BLaER1 treated with 17β-estradiol and CSF1 and Interleukin-3, amounts not matched to agents 10 nM and 100 nM (cell line): Measurements from ENCODE around the gene NTM.

Experiments
- H3K27ac ChIP-seq, 11 experiments: shearing (Covaris generic); formaldehyde crosslinking; 2 replicates each; pipeline ENCODE4 v1.8.1; 2022
- H3K27me3 ChIP-seq, 11 experiments: shearing (Covaris generic); formaldehyde crosslinking; 2 replicates each; pipeline ENCODE4 v1.8.1; 2022
- H3K36me3 ChIP-seq, 11 experiments: shearing (Covaris generic); formaldehyde crosslinking; 2 replicates each; pipeline ENCODE4 v1.8.1; 2022
- H3K4me1 ChIP-seq, 10 experiments: shearing (Covaris generic); formaldehyde crosslinking; 2 replicates each; pipeline ENCODE4 v1.8.1; 2022
- H3K4me2 ChIP-seq, 11 experiments: shearing (Covaris generic); formaldehyde crosslinking; 2 replicates each; pipeline ENCODE4 v1.8.1; 2022
- H3K4me3 ChIP-seq, 10 experiments: shearing (Covaris generic); formaldehyde crosslinking; 2 replicates each; pipeline ENCODE4 v1.8.1; 2022
- H3K9ac ChIP-seq, 11 experiments: shearing (Covaris generic); formaldehyde crosslinking; 2 replicates each; pipeline ENCODE4 v1.8.1; 2022
- H3K9me3 ChIP-seq, 11 experiments: shearing (Covaris generic); formaldehyde crosslinking; replicated peaks in 1 of 11; 2 replicates each; pipeline ENCODE4 v1.8.1; 2022
- H4K20me1 ChIP-seq, 11 experiments: shearing (Covaris generic); formaldehyde crosslinking; 2 replicates each; pipeline ENCODE4 v1.8.1; 2022
- Cebpa-rat ChIP-seq, 11 experiments: shearing (Covaris generic); IDR thresholded peaks; 2 replicates each; pipeline ENCODE4 v1.8.1; 2022

NTM gene

DNA sequence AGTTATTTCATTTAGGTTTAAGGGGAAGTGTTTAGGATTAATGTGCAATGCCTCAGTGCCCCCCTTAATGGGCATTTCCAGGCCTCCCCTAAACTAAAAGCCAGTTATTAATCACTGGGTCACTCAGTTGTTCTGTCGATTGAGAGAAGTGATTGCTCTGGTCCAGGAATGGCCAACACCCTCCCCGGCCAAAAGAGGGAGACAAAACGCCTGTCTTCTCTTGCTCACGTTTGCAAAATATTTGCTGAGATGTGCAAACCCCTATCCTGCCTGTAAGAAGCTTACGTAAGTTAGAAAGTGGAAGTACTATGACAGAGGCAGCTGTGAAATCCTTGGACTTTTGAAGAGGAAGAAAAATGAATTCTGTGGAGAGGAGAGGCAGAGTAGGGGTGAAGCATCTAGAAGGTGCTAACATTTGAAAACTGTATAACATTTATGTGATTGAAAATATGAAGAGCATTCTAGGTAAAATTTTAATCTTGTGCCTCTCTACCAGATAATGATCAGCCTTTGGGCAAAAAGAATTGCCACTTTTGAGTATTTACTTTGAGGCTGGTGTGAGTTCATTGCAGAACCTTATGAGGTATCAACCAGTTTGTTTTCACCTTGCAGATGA, 37.7 kb downstream of the NTM start:
- Histone ChIP-seq H3K9me3 (no peaks in the 10 kb centered on the region), H3K4me3 (no peak overlapping the region), H3K36me3 (no peaks in the 10 kb centered on the region), H3K4me2 (peak overlapping the region in 3 of 11 experiments; percentile 53 to 73 (median 59); a peak in 6 of 22 replicates), H3K9ac (no peak overlapping the region), H3K27ac (no peak overlapping the region), H3K4me1 (peaks cover 0 to 37% (median 0%) of the 10 kb centered on the region in 10 experiments; a peak in 9 of 20 replicates), H3K27me3 (peaks cover 0 to 36% (median 5%) of the 10 kb centered on the region in 11 experiments; a peak in 9 of 22 replicates), H4K20me1 (no peaks in the 10 kb centered on the region; a peak in 1 of 22 replicates)
- TF ChIP-seq Cebpa-rat (IDR thresholded peaks at IDR 0.05) = peak in 8 of 11 experiments; percentile 20 to 59 (median 44); a peak in 9 of 22 replicates

DNA sequence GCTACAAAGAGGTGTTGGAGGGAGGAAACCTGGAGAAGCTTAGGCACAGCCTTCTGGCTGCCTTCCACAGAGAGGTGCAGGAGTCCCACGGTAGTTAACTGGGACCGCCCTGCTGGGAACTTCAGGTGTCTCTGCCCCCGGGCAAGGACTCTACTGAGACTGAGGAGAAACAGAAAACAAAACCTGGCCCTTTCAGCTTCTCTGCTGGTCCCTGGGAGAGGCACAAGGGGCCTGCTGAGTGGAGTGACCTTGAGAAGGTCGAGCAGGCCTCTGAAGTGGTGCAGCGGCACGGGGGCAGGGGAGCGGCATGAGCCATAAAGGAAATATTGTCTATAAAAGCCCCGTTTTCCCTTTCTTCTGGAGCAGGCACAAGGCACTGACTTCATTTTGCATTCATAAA, 38.9 kb downstream of the NTM start:
- no peak for TF ChIP-seq Cebpa-rat (IDR thresholded peaks at IDR 0.05)
- Histone ChIP-seq H3K4me3 (no peak overlapping the region), H3K27me3 (peaks cover 0 to 25% (median 1%) of the 10 kb centered on the region in 11 experiments; a peak in 8 of 22 replicates), H3K9me3 (no peaks in the 10 kb centered on the region), H3K4me1 (peaks cover 0 to 29% (median 0%) of the 10 kb centered on the region in 10 experiments; a peak in 9 of 20 replicates), H3K36me3 (no peaks in the 10 kb centered on the region), H3K9ac (no peak overlapping the region), H3K27ac (0 out of 22 replicates have a peak overlapping the region, but pooled peaks of 2 of the 11 experiments have one; percentile 10 to 21), H3K4me2 (peak overlapping the region in 1 of 11 experiments; percentile 0; a peak in 1 of 22 replicates), H4K20me1 (no peaks in the 10 kb centered on the region; a peak in 1 of 22 replicates)

DNA sequence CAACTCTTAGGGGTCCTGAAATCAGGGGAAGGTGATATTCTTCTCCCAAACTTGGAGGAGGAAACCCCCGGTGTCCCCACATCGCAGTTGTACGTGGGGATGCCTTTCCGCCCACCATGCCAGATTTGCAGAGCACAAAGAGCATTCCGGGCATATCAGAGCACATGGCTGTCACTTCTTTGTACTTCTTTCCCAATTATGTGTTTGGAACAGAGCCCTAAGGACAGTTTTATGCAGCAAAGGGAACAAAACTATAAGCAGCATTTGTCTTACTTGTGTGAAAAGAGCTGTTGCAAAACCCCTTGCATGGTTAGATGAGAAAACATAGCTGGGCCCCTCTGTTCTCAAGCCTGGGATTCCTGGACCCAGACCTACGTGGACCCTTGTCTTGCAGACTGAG, 41.2 kb downstream of the NTM start:
- H4K20me1 ChIP-seq = no peaks in the 10 kb centered on the region; a peak in 1 of 22 replicates
- no peaks in the 10 kb centered on the region for H3K9me3 ChIP-seq
- H3K27ac ChIP-seq = no peak overlapping the region
- peaks cover 0 to 28% (median 0%) of the 10 kb centered on the region in 10 experiments; a peak in 9 of 20 replicates for H3K4me1 ChIP-seq
- H3K27me3 ChIP-seq = peaks cover 0 to 10% (median 0%) of the 10 kb centered on the region in 11 experiments; a peak in 3 of 22 replicates
- no peak overlapping the region for H3K9ac ChIP-seq
- H3K4me3 ChIP-seq = no peak overlapping the region
- TF ChIP-seq Cebpa-rat (IDR thresholded peaks at IDR 0.05) = no peak
- H3K36me3 ChIP-seq = no peaks in the 10 kb centered on the region
- no peak overlapping the region for H3K4me2 ChIP-seq

DNA sequence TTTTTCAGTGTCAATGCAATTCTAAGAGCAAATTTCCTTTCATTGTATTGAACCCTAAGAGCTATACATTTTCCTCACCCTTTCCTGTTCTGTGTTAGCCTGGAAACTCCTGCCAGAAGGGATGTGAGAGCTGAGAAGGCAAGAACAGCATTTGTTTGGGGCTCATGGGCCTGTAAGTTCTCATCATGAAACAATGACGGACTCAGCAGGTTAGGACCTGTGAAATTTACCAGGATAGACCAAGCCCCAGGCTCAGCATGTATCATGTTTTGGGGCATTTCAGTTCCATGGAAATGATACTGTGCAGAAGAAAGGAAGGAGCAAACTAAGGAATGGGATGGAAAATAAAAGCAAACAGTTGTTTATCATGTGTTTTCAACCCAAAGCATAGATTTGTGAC, 41.6 kb downstream of the NTM start:
- Histone ChIP-seq H3K4me2 (no peak overlapping the region), H3K9me3 (no peaks in the 10 kb centered on the region), H3K27me3 (peaks cover 0 to 9% (median 0%) of the 10 kb centered on the region in 11 experiments; a peak in 3 of 22 replicates), H4K20me1 (no peaks in the 10 kb centered on the region; a peak in 1 of 22 replicates), H3K36me3 (no peaks in the 10 kb centered on the region), H3K4me1 (peaks cover 0 to 26% (median 0%) of the 10 kb centered on the region in 10 experiments; a peak in 9 of 20 replicates), H3K27ac (no peak overlapping the region), H3K4me3 (no peak overlapping the region), H3K9ac (no peak overlapping the region)
- TF ChIP-seq Cebpa-rat (IDR thresholded peaks at IDR 0.05) = no peak

DNA sequence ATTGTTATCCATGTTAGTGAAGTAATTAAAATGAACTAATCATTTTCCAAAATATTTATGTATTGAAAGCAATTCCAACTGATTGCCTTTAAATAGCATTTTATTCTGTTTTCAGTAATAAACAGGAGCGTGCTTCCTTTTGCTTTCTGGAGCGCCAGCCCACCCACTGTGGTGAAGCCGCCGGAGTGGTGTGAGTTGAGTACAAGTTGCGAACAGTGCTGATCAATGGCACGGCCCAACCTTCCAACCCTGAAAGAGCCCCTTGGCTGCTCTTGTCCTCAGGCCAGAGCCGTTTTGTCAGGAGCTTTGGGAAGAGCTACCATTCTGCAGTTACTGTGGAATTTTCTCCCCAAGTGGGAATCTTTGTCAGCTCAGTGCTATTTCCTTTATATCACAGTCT, 42.8 kb downstream of the NTM start:
- H3K36me3 ChIP-seq = no peaks in the 10 kb centered on the region
- peaks cover 0 to 15% (median 0%) of the 10 kb centered on the region in 10 experiments; a peak in 8 of 20 replicates for H3K4me1 ChIP-seq
- H3K9me3 ChIP-seq = no peaks in the 10 kb centered on the region
- no peaks in the 10 kb centered on the region; a peak in 1 of 22 replicates for H4K20me1 ChIP-seq
- no peak overlapping the region for H3K4me3 ChIP-seq
- H3K9ac ChIP-seq = no peak overlapping the region
- no peak overlapping the region for H3K27ac ChIP-seq
- H3K27me3 ChIP-seq = peaks cover 0 to 3% (median 0%) of the 10 kb centered on the region in 11 experiments; a peak in 2 of 22 replicates
- no peak overlapping the region for H3K4me2 ChIP-seq
- no peak for TF ChIP-seq Cebpa-rat (IDR thresholded peaks at IDR 0.05)

DNA sequence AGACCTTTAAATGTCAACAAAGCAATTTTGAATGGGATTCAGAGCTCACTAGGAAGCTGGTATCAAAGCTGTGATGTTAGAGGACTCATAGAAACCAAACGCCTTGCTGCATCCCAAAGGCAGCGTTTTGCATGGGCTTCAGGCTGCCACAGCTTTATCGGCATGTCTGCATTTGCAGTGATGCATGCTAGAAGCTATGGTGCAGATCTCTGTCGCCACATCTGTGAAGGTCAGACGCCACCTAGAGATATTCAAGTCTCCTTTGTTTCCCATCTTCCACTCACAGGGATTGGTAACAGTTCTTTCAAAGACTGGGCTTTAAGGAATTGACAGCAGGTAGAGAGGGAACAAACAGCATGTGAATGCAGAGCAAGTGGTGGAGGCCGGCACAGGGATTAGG, 47.8 kb downstream of the NTM start:
- Histone ChIP-seq H3K27ac (no peak overlapping the region), H4K20me1 (no peaks in the 10 kb centered on the region), H3K36me3 (no peaks in the 10 kb centered on the region), H3K4me1 (no peaks in the 10 kb centered on the region), H3K9ac (no peak overlapping the region), H3K4me3 (no peak overlapping the region), H3K9me3 (no peaks in the 10 kb centered on the region), H3K4me2 (no peak overlapping the region), H3K27me3 (no peaks in the 10 kb centered on the region)
- no peak for TF ChIP-seq Cebpa-rat (IDR thresholded peaks at IDR 0.05)

DNA sequence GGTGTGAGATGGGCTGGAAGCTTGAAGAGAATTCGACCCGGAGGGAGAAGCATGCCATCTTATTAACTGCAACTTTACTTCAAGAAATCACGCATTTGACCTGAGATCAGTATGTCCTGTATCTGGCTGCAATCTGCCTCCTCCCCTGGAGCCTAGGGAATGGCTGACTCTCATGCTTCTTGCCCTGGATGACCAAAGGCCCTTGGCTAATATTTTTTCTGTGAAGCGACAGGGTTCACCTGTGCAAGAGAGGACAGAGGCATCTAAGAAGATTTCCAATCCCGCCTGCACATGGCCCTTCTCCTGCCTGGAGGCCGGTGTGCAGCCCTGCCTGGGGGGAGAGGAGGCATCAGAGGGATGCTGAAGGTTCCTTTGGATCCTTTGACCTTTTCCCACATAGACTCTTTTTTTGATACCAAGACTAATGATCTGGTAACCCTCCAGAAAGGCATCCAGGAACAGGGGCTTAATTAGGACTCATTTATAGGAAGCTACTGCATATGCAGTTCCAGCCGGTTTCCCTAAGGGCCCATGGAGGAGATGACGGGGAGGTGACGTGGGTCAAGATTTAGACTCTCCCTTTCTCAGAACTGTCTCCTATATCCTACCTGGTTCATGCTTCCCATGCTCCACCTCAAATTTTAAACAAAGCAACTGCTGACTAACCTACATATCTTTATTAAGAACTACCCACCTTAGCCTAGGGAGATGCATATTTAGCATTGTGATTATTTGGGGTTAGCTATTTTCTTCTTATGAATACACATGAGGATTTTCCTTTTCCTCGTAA, 50.8 kb downstream of the NTM start:
- Histone ChIP-seq H3K9ac (no peak overlapping the region), H3K27me3 (no peaks in the 10 kb centered on the region), H3K36me3 (no peaks in the 10 kb centered on the region), H3K9me3 (no peaks in the 10 kb centered on the region), H3K27ac (no peak overlapping the region), H3K4me1 (no peaks in the 10 kb centered on the region), H4K20me1 (no peaks in the 10 kb centered on the region), H3K4me2 (no peak overlapping the region), H3K4me3 (no peak overlapping the region)
- TF ChIP-seq Cebpa-rat (IDR thresholded peaks at IDR 0.05) = no peak

DNA sequence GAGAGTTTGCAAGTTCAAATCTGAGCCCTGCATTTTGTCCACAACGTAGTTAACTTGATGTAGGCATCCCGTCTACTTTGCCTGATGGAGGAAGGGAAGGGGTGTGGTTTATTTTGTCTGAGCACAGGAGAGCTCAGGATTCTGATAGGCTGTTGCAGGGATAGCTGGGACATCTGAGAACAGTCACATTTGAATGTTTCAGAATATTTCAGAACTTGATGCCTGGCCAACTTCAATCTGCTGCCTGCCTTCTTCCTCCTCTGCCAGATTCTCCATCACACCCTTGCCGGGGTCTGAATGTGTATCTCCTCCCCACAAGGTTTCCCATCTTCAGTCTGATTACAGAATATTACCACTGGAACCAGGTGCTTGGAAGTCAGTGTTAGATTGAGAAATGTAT, 51.6 kb downstream of the NTM start:
- Histone ChIP-seq H3K4me1 (no peaks in the 10 kb centered on the region), H3K27ac (no peak overlapping the region)

DNA sequence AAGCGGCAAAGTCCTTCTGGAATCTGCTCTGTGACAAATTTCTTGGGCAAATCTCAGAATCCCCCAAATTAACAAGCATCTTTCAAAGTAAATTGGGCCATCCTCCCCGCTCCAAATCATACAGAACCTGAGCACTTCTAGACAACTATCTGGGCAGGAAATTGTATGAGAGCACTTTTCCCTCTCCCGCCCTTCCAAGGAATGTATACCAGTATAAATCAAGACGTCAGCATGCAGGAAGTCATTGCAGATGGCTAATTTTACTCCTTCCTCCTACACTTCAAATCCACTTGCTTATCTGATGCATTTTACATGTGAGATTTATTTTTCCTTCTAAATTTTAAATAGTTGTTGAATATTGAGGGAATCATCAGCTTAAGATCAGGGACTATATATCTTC, 52.1 kb downstream of the NTM start:
- Histone ChIP-seq H3K27me3 (no peaks in the 10 kb centered on the region), H3K4me3 (no peak overlapping the region), H4K20me1 (no peaks in the 10 kb centered on the region), H3K4me1 (no peaks in the 10 kb centered on the region), H3K36me3 (no peaks in the 10 kb centered on the region), H3K4me2 (no peak overlapping the region; a peak in 1 of 22 replicates), H3K9ac (no peak overlapping the region), H3K27ac (no peak overlapping the region), H3K9me3 (no peaks in the 10 kb centered on the region)
- no peak for TF ChIP-seq Cebpa-rat (IDR thresholded peaks at IDR 0.05)

More for the DNA sequence above, 51.6 kb downstream of the NTM start:
- no peaks in the 10 kb centered on the region for H3K9me3 ChIP-seq
- no peaks in the 10 kb centered on the region for H4K20me1 ChIP-seq
- H3K36me3 ChIP-seq = no peaks in the 10 kb centered on the region
- H3K4me3 ChIP-seq = no peak overlapping the region
- H3K4me2 ChIP-seq = no peak overlapping the region
- H3K27me3 ChIP-seq = no peaks in the 10 kb centered on the region
- H3K9ac ChIP-seq = no peak overlapping the region
- TF ChIP-seq Cebpa-rat (IDR thresholded peaks at IDR 0.05) = no peak
